ENCODE data around the gene STK24. TPM values are rescaled to one million over a fixed set of nuclear protein-coding genes. Genes with fewer than 3 reads are reported as not detected.

Gene STK24
- total and polyA plus RNA-seq, 2 of the 8 experiments (the other 6 are each of a cell fraction or from before 2014, with no cell fraction given) = 62.8 to 143 TPM

DNA sequence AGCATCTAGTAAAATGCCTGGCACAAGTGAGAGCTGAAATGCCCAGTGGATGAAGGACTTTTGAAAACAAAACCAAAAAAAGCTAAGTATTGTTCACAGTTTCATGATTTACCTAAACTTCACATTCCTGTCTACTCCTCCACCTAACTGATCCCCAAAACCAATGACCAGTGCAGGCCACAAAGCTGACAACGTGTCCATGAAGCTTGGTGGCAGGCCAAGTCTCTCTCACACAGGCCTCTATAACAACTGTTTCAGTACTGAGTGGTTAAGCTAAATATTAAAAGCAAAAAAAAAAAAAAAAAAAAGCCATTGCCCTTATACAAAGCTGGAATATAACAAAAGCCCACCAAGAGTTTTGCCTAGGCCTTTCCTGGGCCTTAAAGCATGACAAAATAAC lies 36.4 kb downstream of the STK24 start (continued):
- TF ChIP-seq SIN3A (conservative IDR thresholded peaks at IDR 0.05 in 1 of 2, IDR thresholded peaks at IDR 0.05 in 1 of 2; ENCODE audit: low read depth in 1 of 2, low read length in 2 of 2) (no peak), POLR2AphosphoS5 (IDR thresholded peaks at IDR 0.05; ENCODE audit: low read depth, low read length) (no peak), KDM4A (IDR thresholded peaks at IDR 0.05; ENCODE audit: low read depth, low read length, severe bottlenecking) (no peak), CHD7 (IDR thresholded peaks at IDR 0.05; ENCODE audit: insufficient replicate concordance, low read length) (no peak), MAFK (IDR thresholded peaks at IDR 0.05; ENCODE audit: low read depth, low read length) (no peak), TCF12 (IDR thresholded peaks at IDR 0.05; ENCODE audit: low read depth, low read length) (no peak), MAX (IDR thresholded peaks at IDR 0.05) (no peak), CTBP2 (IDR thresholded peaks at IDR 0.05; ENCODE audit: borderline replicate concordance, insufficient read depth, insufficient read length, low read length) (no peak)
